ENCODE data around the gene ACSL1.

ACSL1 gene

GRCh38 chr4:184868623-184869022 lies 42.9 kb upstream of the ACSL1 start:
- Histone ChIP-seq H3K4me1 (ENCODE audit: insufficient read depth, low read length, poor library complexity, severe bottlenecking) (peaks cover 3% of the 10 kb centered on the region), H3K9me2 (replicated peaks; ENCODE audit: low read depth, low read length) (no peaks in the 10 kb centered on the region), H3K4me3 (ENCODE audit: low read length, poor library complexity, severe bottlenecking) (no peak overlapping the region), H3K36me3 (ENCODE audit: insufficient read depth, low read length) (no peaks in the 10 kb centered on the region), H3K9ac (ENCODE audit: low read depth, low read length, poor library complexity, severe bottlenecking) (no peak overlapping the region), H3F3A (ENCODE audit: low read depth) (no peaks in the 10 kb centered on the region), H3K9me3 (ENCODE audit: insufficient read depth, low read depth, low read length) (no peaks in the 10 kb centered on the region), H3K4me2 (ENCODE audit: low read depth, low read length, poor library complexity, severe bottlenecking) (no peak overlapping the region), H2AFZ (ENCODE audit: low read length) (no peak overlapping the region), H3K27me3 (ENCODE audit: insufficient read depth, low read length, poor library complexity, severe bottlenecking) (no peaks in the 10 kb centered on the region), H3K79me2 (ENCODE audit: insufficient read depth, low read length) (no peaks in the 10 kb centered on the region), H4K20me1 (ENCODE audit: insufficient read depth, low read length, poor library complexity, severe bottlenecking) (no peaks in the 10 kb centered on the region)
- TF ChIP-seq CTCF (conservative IDR thresholded peaks at IDR 0.05; ENCODE audit: low read length) (no peak), EZH2phosphoT487 (IDR thresholded peaks at IDR 0.05; ENCODE audit: borderline replicate concordance) (no peak)

GRCh38 chr4:184863916-184864315 lies 38.1 kb upstream of the ACSL1 start:
- H3K4me1 ChIP-seq (ENCODE audit: insufficient read depth, low read length, poor library complexity, severe bottlenecking) = peaks cover 3% of the 10 kb centered on the region
- H3K36me3 ChIP-seq (ENCODE audit: insufficient read depth, low read length) = no peaks in the 10 kb centered on the region
- no peak overlapping the region for H3K4me3 ChIP-seq (ENCODE audit: low read length, poor library complexity, severe bottlenecking)
- H3K9me2 ChIP-seq (replicated peaks; ENCODE audit: low read depth, low read length) = no peaks in the 10 kb centered on the region
- H4K20me1 ChIP-seq (ENCODE audit: insufficient read depth, low read length, poor library complexity, severe bottlenecking) = no peaks in the 10 kb centered on the region
- no peak overlapping the region for H3K9ac ChIP-seq (ENCODE audit: low read depth, low read length, poor library complexity, severe bottlenecking)
- H3K79me2 ChIP-seq (ENCODE audit: insufficient read depth, low read length) = no peaks in the 10 kb centered on the region
- TF ChIP-seq CTCF (conservative IDR thresholded peaks at IDR 0.05; ENCODE audit: low read length) (no peak), EZH2phosphoT487 (IDR thresholded peaks at IDR 0.05; ENCODE audit: borderline replicate concordance) (no peak)
- no peaks in the 10 kb centered on the region for H3F3A ChIP-seq (ENCODE audit: low read depth)
- no peaks in the 10 kb centered on the region for H3K9me3 ChIP-seq (ENCODE audit: insufficient read depth, low read depth, low read length)
- no peak overlapping the region for H3K4me2 ChIP-seq (ENCODE audit: low read depth, low read length, poor library complexity, severe bottlenecking)
- no peak overlapping the region for H2AFZ ChIP-seq (ENCODE audit: low read length)
- H3K27me3 ChIP-seq (ENCODE audit: insufficient read depth, low read length, poor library complexity, severe bottlenecking) = no peaks in the 10 kb centered on the region

- Histone ChIP-seq H3K4me2 (ENCODE audit: low read depth, low read length, poor library complexity, severe bottlenecking) (no peak overlapping the region), H3K36me3 (ENCODE audit: insufficient read depth, low read length) (no peaks in the 10 kb centered on the region), H3K79me2 (ENCODE audit: insufficient read depth, low read length) (no peaks in the 10 kb centered on the region), H3K9ac (ENCODE audit: low read depth, low read length, poor library complexity, severe bottlenecking) (no peak overlapping the region), H3K9me2 (replicated peaks; ENCODE audit: low read depth, low read length) (no peaks in the 10 kb centered on the region), H3K9me3 (ENCODE audit: insufficient read depth, low read depth, low read length) (no peaks in the 10 kb centered on the region), H3K27me3 (ENCODE audit: insufficient read depth, low read length, poor library complexity, severe bottlenecking) (no peaks in the 10 kb centered on the region), H3K4me3 (ENCODE audit: low read length, poor library complexity, severe bottlenecking) (no peak overlapping the region), H2AFZ (ENCODE audit: low read length) (no peak overlapping the region), H3F3A (ENCODE audit: low read depth) (no peaks in the 10 kb centered on the region), H4K20me1 (ENCODE audit: insufficient read depth, low read length, poor library complexity, severe bottlenecking) (no peaks in the 10 kb centered on the region), H3K4me1 (ENCODE audit: insufficient read depth, low read length, poor library complexity, severe bottlenecking) (no peaks in the 10 kb centered on the region)
- no peak for TF ChIP-seq EZH2phosphoT487 (IDR thresholded peaks at IDR 0.05; ENCODE audit: borderline replicate concordance)
- no peak for TF ChIP-seq CTCF (conservative IDR thresholded peaks at IDR 0.05; ENCODE audit: low read length)
Measured at GRCh38 chr4:184861047-184861446, 35.3 kb upstream of the ACSL1 start.

Data from Loucy (cell line).